HG03565 (cell line): ENCODE results near the gene PODXL.
"Not testable (repeated sequence)": the region's sequence is repeated elsewhere in the genome, so short reads cannot be mapped to it uniquely, and the experiment has no call there.

Experiments
- ATAC-seq: cut with Tn5 transposase; IDR thresholded peaks from one replicate; pipeline ENCODE4 v1.9.1; 2021; ENCODE audit warnings: mild to moderate bottlenecking, moderate library complexity; ENCODE audit not compliant: unreplicated experiment

PODXL gene

GRCh38 chr7:131513245-131514061 is 43.0 kb downstream of the PODXL start:
- ATAC-seq = peak; percentile 78

- no peak for ATAC-seq
These were observed 44.5 kb downstream of the PODXL start for GRCh38 chr7:131511774-131512535.

- ATAC-seq = no peak
These were observed 45.4 kb downstream of the PODXL start for GRCh38 chr7:131511071-131511470.

GRCh38 chr7:131509781-131510180 is 46.6 kb downstream of the PODXL start:
- ATAC-seq = no peak

GRCh38 chr7:131508754-131509486 is 47.5 kb downstream of the PODXL start:
- no peak for ATAC-seq

- no peak for ATAC-seq
These were observed 48.7 kb downstream of the PODXL start for GRCh38 chr7:131507592-131508331.

GRCh38 chr7:131506597-131506996 is 49.8 kb downstream of the PODXL start:
- ATAC-seq = no peak

GRCh38 chr7:131505636-131506557 is 50.5 kb downstream of the PODXL start:
- no peak for ATAC-seq

GRCh38 chr7:131505037-131505620 is 51.3 kb downstream of the PODXL start:
- not testable (repeated sequence) for ATAC-seq

GRCh38 chr7:131504157-131504899 is 52.1 kb downstream of the PODXL start:
- no peak for ATAC-seq

- no peak for ATAC-seq
These were observed 52.8 kb downstream of the PODXL start for GRCh38 chr7:131503639-131504038.

GRCh38 chr7:131502810-131503508 is 53.5 kb downstream of the PODXL start:
- no peak for ATAC-seq

GRCh38 chr7:131501930-131502685 is 54.3 kb downstream of the PODXL start:
- ATAC-seq = no peak

- peak; percentile 87 for ATAC-seq
These were observed 55.0 kb downstream of the PODXL start for GRCh38 chr7:131501422-131501821.

GRCh38 chr7:131500357-131500756 is 56.1 kb downstream of the PODXL start:
- no peak for ATAC-seq

- ATAC-seq = no peak
These were observed 56.6 kb downstream of the PODXL start for GRCh38 chr7:131499801-131500200.

GRCh38 chr7:131498237-131498885 is 58.1 kb downstream of the PODXL start:
- no peak for ATAC-seq
